ENCODE measurements around the gene CORO2B. TPM values are rescaled to one million over a fixed set of nuclear protein-coding genes. Genes with fewer than 3 reads are reported as not detected.
A peak's percentile ranks its signal among the peaks of the same experiment; 100 is the strongest.

Gene CORO2B
- total RNA-seq, 1 donor from 2014 or later, result 1.0 TPM

- DNase-seq (ENCODE audit: low spot score), result no peak
- Histone ChIP-seq H3K27me3 (no peaks in the 10 kb centered on the region), H4K20me1 (ENCODE audit: low read depth) (no peaks in the 10 kb centered on the region), H3K9ac (no peak overlapping the region), H3K4me2 (no peak overlapping the region), H3K4me3 (no peak overlapping the region), H3F3A (ENCODE audit: low read depth) (no peaks in the 10 kb centered on the region), H3K79me2 (ENCODE audit: low read depth) (no peaks in the 10 kb centered on the region), H3K9me3 (ENCODE audit: low read depth) (no peaks in the 10 kb centered on the region), H3K36me3 (no peaks in the 10 kb centered on the region), H3K27ac (no peak overlapping the region), H2AFZ (replicated peaks) (no peak overlapping the region), H3K4me1 (no peaks in the 10 kb centered on the region)
- TF ChIP-seq, protein P1, sequence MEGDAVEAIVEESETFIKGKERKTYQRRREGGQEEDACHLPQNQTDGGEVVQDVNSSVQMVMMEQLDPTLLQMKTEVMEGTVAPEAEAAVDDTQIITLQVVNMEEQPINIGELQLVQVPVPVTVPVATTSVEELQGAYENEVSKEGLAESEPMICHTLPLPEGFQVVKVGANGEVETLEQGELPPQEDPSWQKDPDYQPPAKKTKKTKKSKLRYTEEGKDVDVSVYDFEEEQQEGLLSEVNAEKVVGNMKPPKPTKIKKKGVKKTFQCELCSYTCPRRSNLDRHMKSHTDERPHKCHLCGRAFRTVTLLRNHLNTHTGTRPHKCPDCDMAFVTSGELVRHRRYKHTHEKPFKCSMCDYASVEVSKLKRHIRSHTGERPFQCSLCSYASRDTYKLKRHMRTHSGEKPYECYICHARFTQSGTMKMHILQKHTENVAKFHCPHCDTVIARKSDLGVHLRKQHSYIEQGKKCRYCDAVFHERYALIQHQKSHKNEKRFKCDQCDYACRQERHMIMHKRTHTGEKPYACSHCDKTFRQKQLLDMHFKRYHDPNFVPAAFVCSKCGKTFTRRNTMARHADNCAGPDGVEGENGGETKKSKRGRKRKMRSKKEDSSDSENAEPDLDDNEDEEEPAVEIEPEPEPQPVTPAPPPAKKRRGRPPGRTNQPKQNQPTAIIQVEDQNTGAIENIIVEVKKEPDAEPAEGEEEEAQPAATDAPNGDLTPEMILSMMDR (IDR thresholded peaks at IDR 0.05), result no peak
- TF ChIP-seq EZH2 (IDR thresholded peaks at IDR 0.05) (no peak), EZH2phosphoT487 (IDR thresholded peaks at IDR 0.05) (no peak)
- Mint-ChIP-seq H3K27me3 (ENCODE audit: insufficient read depth, low read depth) (no peaks in the 10 kb centered on the region), H3K27ac (no peak overlapping the region), H3K9me3 (peaks cover 7% of the 10 kb centered on the region), H3K36me3 (no peaks in the 10 kb centered on the region), H3K4me3 (no peak overlapping the region), H3K4me1 (peaks cover 3% of the 10 kb centered on the region)
Measured at GRCh38 chr15:68538311-68538710, 40.5 kb upstream of the CORO2B start.

DNA sequence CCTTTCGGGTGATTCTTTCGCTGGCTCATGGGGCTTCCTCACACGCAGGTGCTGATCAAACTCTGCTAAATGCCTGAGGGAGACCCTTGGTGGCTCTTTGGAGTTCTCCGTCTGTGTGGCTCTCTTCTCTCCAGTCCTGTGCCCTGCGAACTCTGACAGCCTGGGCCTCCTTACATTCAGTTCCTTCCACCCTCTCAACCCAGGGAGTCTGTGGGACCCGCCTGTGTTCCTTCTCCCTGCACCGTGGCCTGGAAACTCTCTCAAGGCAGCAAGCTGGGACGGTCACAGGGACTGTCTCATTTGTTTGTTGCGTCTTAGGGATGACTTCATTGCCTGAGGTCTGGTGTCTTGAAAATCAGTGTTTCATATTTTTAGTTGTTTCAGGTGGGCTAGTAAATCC lies 37.0 kb upstream of the CORO2B start:
- Histone ChIP-seq H3K79me2 (ENCODE audit: low read depth) (no peaks in the 10 kb centered on the region), H4K20me1 (ENCODE audit: low read depth) (no peaks in the 10 kb centered on the region), H3K27me3 (no peaks in the 10 kb centered on the region), H3K4me3 (no peak overlapping the region), H3K4me1 (no peaks in the 10 kb centered on the region), H3K9ac (no peak overlapping the region), H3K9me3 (ENCODE audit: low read depth) (no peaks in the 10 kb centered on the region), H2AFZ (replicated peaks) (no peak overlapping the region), H3K36me3 (no peaks in the 10 kb centered on the region), H3K27ac (no peak overlapping the region), H3F3A (ENCODE audit: low read depth) (no peaks in the 10 kb centered on the region), H3K4me2 (no peak overlapping the region)
- H3K27ac Mint-ChIP-seq, result no peak overlapping the region
- DNase-seq (ENCODE audit: low spot score), result no peak
- peaks cover 3% of the 10 kb centered on the region for H3K9me3 Mint-ChIP-seq
- TF ChIP-seq EZH2 (IDR thresholded peaks at IDR 0.05) (no peak), EZH2phosphoT487 (IDR thresholded peaks at IDR 0.05) (no peak)
- TF ChIP-seq, protein P1 (IDR thresholded peaks at IDR 0.05), result no peak
- H3K4me3 Mint-ChIP-seq, result no peak overlapping the region
- no peaks in the 10 kb centered on the region for H3K36me3 Mint-ChIP-seq
- peaks cover 3% of the 10 kb centered on the region for H3K27me3 Mint-ChIP-seq (ENCODE audit: insufficient read depth, low read depth)
- peaks cover 10% of the 10 kb centered on the region for H3K4me1 Mint-ChIP-seq

DNA sequence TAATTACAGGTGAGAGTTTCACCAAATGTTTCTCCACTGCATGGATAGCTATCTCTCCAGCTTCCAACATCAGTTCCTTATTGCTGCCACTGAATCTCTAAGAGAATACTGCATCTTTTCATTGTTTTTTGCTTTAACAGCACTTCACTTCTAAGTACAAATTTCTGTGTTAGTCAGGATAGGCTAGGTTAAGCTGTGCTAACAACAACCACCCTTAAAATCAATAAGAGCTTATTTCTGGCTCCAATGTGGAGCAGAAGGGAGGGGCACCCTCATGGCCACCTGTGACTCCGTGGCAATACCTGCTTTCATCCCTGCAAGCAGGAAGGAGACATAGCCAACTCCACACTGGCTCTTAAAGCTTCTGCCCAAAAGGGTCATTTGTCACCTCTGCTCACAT lies 36.4 kb upstream of the CORO2B start:
- no peaks in the 10 kb centered on the region for H3K4me1 ChIP-seq
- H3F3A ChIP-seq (ENCODE audit: low read depth), result no peaks in the 10 kb centered on the region
- H3K27ac ChIP-seq, result no peak overlapping the region
- no peaks in the 10 kb centered on the region for H3K79me2 ChIP-seq (ENCODE audit: low read depth)
- Mint-ChIP-seq H3K36me3 (no peaks in the 10 kb centered on the region), H3K4me1 (peaks cover 10% of the 10 kb centered on the region), H3K9me3 (peaks cover 3% of the 10 kb centered on the region), H3K27me3 (ENCODE audit: insufficient read depth, low read depth) (peaks cover 3% of the 10 kb centered on the region), H3K27ac (no peak overlapping the region), H3K4me3 (no peak overlapping the region)
- H3K4me2 ChIP-seq, result no peak overlapping the region
- peak overlapping the region; percentile 37 for H2AFZ ChIP-seq (replicated peaks)
- no peaks in the 10 kb centered on the region for H3K27me3 ChIP-seq
- no peak overlapping the region for H3K4me3 ChIP-seq
- H4K20me1 ChIP-seq (ENCODE audit: low read depth), result no peaks in the 10 kb centered on the region
- TF ChIP-seq EZH2 (IDR thresholded peaks at IDR 0.05) (no peak), EZH2phosphoT487 (IDR thresholded peaks at IDR 0.05) (no peak)
- TF ChIP-seq, protein P1 (IDR thresholded peaks at IDR 0.05), result no peak
- no peaks in the 10 kb centered on the region for H3K9me3 ChIP-seq (ENCODE audit: low read depth)
- DNase-seq (ENCODE audit: low spot score), result no peak
- no peaks in the 10 kb centered on the region for H3K36me3 ChIP-seq
- no peak overlapping the region for H3K9ac ChIP-seq

All from neural progenitor cell (in vitro differentiated cells).